ENCODE data around the gene TAF15. TPM values are rescaled to one million over a fixed set of nuclear protein-coding genes. Genes with fewer than 3 reads are reported as not detected.

Gene TAF15
- total RNA-seq, 4 donors from 2014 or later = 93.8 to 140 (median 122) TPM

DNA sequence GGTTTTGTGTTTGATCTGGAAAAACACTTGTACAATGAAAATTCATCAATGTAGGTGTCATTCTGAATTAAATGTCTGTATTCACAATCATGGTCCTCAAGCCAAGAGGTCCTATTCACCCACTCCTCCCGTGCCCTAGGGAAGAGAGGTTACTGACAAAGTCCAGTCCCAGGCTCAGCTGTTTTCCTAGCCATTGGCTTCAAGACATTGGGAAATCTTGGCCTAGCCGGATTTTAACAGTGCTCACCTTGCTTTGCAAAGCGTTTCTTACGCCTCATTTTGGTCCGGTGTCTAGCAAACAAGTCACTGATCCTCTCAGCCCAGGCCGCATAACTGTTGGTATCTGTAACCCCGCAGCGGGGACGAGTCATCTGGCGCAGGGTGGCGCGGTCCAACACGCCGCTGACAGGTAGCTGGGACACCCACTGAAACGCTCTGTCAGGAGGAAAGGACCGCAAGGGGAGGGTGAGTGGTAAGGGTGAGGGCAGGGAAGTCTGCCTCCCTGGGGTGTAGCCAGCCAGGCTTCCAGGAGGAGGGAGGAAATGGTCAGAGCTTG is 30.6 kb upstream of the TAF15 start:
- Histone ChIP-seq H3K9me3 (no peaks in the 10 kb centered on the region), H3K27ac (replicated peaks in 1 of 4) (peak overlapping the region; percentile 89 to 91 (median 90)), H3K36me3 (peaks cover 0 to 20% (median 2%) of the 10 kb centered on the region in 4 donors), H3K27me3 (no peaks in the 10 kb centered on the region), H3K4me3 (no peak overlapping the region), H3K4me1 (peaks cover 30 to 89% (median 74%) of the 10 kb centered on the region in 4 donors)
- 92% methylated on average over 16 of the region's 16 CpGs for WGBS
- intact Hi-C loops (cut with DNase I) = no loop called here
- no peak for TF ChIP-seq POLR2AphosphoS5 (IDR thresholded peaks at IDR 0.05)
- no peak for TF ChIP-seq POLR2A (IDR thresholded peaks at IDR 0.05; ENCODE audit: low read depth)
- TF ChIP-seq EP300 (IDR thresholded peaks at IDR 0.05) = no peak
- TF ChIP-seq, protein P1, sequence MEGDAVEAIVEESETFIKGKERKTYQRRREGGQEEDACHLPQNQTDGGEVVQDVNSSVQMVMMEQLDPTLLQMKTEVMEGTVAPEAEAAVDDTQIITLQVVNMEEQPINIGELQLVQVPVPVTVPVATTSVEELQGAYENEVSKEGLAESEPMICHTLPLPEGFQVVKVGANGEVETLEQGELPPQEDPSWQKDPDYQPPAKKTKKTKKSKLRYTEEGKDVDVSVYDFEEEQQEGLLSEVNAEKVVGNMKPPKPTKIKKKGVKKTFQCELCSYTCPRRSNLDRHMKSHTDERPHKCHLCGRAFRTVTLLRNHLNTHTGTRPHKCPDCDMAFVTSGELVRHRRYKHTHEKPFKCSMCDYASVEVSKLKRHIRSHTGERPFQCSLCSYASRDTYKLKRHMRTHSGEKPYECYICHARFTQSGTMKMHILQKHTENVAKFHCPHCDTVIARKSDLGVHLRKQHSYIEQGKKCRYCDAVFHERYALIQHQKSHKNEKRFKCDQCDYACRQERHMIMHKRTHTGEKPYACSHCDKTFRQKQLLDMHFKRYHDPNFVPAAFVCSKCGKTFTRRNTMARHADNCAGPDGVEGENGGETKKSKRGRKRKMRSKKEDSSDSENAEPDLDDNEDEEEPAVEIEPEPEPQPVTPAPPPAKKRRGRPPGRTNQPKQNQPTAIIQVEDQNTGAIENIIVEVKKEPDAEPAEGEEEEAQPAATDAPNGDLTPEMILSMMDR (IDR thresholded peaks at IDR 0.05) = no peak
- DNase-seq (ENCODE audit: extremely low spot score) = no peak

DNA sequence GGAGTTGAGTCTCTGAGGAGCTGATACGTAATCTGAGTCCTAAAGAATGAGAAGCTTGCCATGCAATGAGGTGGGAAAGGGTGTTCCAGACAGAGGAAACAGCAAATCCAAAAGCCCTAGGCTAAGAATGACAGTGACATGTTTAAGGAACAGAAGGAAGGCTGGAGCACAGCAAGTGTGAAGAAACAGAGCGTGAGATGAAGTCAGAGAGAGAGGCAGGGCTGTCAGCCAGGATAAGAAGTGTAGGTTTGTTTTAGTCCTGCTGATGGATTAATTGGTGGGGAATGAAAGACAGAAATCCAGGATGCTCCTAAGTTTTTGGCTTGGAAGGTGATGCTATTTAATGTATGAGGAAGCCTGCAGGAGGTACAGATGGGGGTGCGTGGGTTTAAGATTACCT is 28.3 kb upstream of the TAF15 start:
- H3K27ac ChIP-seq (replicated peaks in 1 of 4) = peak overlapping the region; percentile 76 to 85 (median 80)
- intact Hi-C loops (cut with DNase I) = no loop called here
- no peaks in the 10 kb centered on the region for H3K9me3 ChIP-seq
- no peak for TF ChIP-seq EP300 (IDR thresholded peaks at IDR 0.05)
- TF ChIP-seq POLR2A (IDR thresholded peaks at IDR 0.05; ENCODE audit: low read depth) = no peak
- TF ChIP-seq POLR2AphosphoS5 (IDR thresholded peaks at IDR 0.05) = no peak
- TF ChIP-seq, protein P1 (IDR thresholded peaks at IDR 0.05) = no peak
- H3K4me3 ChIP-seq = no peak overlapping the region
- peaks cover 21 to 89% (median 72%) of the 10 kb centered on the region in 4 donors for H3K4me1 ChIP-seq
- no peak for DNase-seq (ENCODE audit: extremely low spot score)
- 47% methylated on average over 3 of the region's 3 CpGs for WGBS
- H3K36me3 ChIP-seq = peaks cover 0 to 20% (median 2%) of the 10 kb centered on the region in 4 donors
- no peaks in the 10 kb centered on the region for H3K27me3 ChIP-seq

DNA sequence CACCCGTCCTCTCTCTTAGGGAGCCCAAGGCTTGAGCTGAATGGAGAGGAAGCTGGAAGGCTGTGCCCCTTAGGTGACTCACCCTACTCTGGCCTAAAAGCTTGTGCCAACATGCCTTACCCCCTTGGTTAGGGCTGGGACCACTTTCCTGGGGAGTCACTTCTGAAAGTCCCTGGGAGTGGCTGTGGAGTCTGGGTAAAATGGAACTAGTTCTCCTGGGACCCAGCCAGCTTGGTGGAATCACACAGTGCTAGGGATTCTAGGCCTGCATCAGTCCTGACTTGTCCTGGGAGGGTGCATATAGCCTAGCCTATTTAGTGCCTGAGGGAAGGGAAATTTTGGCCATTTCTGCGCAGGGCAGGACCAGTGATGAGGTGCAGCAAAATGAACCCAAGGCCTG is 24.4 kb upstream of the TAF15 start:
- intact Hi-C loops (cut with DNase I) = no loop called here
- Histone ChIP-seq H3K4me1 (peaks cover 33 to 96% (median 84%) of the 10 kb centered on the region in 4 donors), H3K36me3 (no peaks in the 10 kb centered on the region), H3K27me3 (no peaks in the 10 kb centered on the region), H3K4me3 (no peak overlapping the region), H3K27ac (replicated peaks in 1 of 4) (peak overlapping the region; percentile 76 to 85 (median 80)), H3K9me3 (no peaks in the 10 kb centered on the region)
- WGBS = 85% methylated on average over 2 of the region's 2 CpGs
- TF ChIP-seq, protein P1 (IDR thresholded peaks at IDR 0.05) = no peak
- no peak for TF ChIP-seq EP300 (IDR thresholded peaks at IDR 0.05)
- no peak for TF ChIP-seq POLR2A (IDR thresholded peaks at IDR 0.05; ENCODE audit: low read depth)
- TF ChIP-seq POLR2AphosphoS5 (IDR thresholded peaks at IDR 0.05) = no peak
- DNase-seq (ENCODE audit: extremely low spot score) = no peak

DNA sequence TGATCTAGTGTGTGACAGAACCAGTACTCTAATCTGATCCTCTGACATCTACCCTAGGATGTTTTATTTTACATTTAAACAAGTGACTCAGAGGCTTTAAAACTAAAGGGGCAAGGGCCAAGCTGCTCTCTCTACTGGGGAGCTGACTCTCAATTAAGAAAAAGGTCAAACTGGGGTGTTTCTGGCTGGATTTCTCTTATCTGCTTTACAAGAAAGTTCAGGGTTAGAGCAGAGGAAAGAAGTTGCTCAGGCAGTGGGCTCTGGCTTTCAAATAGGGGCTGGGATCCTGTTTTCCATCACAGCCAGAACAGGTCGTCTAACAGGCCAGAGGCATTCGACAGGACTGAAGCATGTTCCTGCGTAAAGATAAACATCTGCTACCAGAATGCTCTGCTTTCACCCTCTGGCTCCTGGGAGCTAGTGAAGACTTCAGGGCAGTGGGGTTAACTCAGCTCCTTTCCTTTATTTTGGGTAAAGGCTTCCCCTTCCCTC is 22.3 kb upstream of the TAF15 start:
- Histone ChIP-seq H3K4me3 (no peak overlapping the region), H3K27me3 (no peaks in the 10 kb centered on the region), H3K27ac (replicated peaks in 1 of 4) (peak overlapping the region; percentile 76 to 85 (median 80)), H3K9me3 (no peaks in the 10 kb centered on the region), H3K36me3 (no peaks in the 10 kb centered on the region), H3K4me1 (peaks cover 33 to 93% (median 90%) of the 10 kb centered on the region in 4 donors)
- no peak for TF ChIP-seq POLR2A (IDR thresholded peaks at IDR 0.05; ENCODE audit: low read depth)
- TF ChIP-seq, protein P1 (IDR thresholded peaks at IDR 0.05) = no peak
- no peak for TF ChIP-seq EP300 (IDR thresholded peaks at IDR 0.05)
- peak; percentile 25 to 55 for TF ChIP-seq POLR2AphosphoS5 (IDR thresholded peaks at IDR 0.05)
- no peak for DNase-seq (ENCODE audit: extremely low spot score)
- intact Hi-C loops (cut with DNase I) = no loop called here
- WGBS = 29% methylated on average over 3 of the region's 3 CpGs

All from esophagus muscularis mucosa (tissue), 4 donors.